ENCODE measurements around the gene GRM7.

GRCh38 chr3:7388026-7388425 is 527.1 kb downstream of the GRM7 start:
- no peak for TF ChIP-seq CTCF (IDR thresholded peaks at IDR 0.05; ENCODE audit: low read length)
- TF ChIP-seq EZH2 (optimal IDR thresholded peaks at IDR 0.05; ENCODE audit: low read depth, low read length): no peak
- no peak for TF ChIP-seq EZH2phosphoT487 (IDR thresholded peaks at IDR 0.05; ENCODE audit: low read length)
